Pancreas (tissue), 10 donors: ENCODE data around the gene MAJIN. TPM values are rescaled to one million over a fixed set of nuclear protein-coding genes. Genes with fewer than 3 reads are reported as not detected.
"Not testable (repeated sequence)": the region's sequence is repeated elsewhere in the genome, so short reads cannot be mapped to it uniquely, and the experiment has no call there.

ENCODE experiments used
- ATAC-seq, 4 donors: fragments of 200-7000 bp; cut with Tn5 transposase; one replicate each; pipeline versions ENCODE4 v1.8.0 to v1.9.1; 2020; ENCODE audit warnings: mild to moderate bottlenecking in 4 of 4, moderate library complexity in 4 of 4
- DNase-seq, 6 donors: peaks; one replicate each; pipeline ENCODE4 v3.0.0-alpha.2; 2020
- FAIRE-seq: peaks from 2 replicates; lab custom pipeline; 2012; peaks lifted over from hg19 to GRCh38; lab: Jason Lieb, UNC
- H3K27ac ChIP-seq, 4 donors: fragments of 200-600 bp; sonication (generic); 1 replicate in 3 of 4; 2 replicates in 1 of 4; pipeline versions ENCODE4 v1.5.0 to v1.8.0; 2020
- H3K27me3 ChIP-seq, 4 donors: fragments of 200-600 bp; one replicate each; pipeline ENCODE4 v1.8.0; 2021
- H3K36me3 ChIP-seq, 3 donors: fragments of 200-600 bp; sonication (generic) in 1 of 3; one replicate each; pipeline versions ENCODE4 v1.5.0 to v1.8.0; 2020 to 2021
- H3K4me1 ChIP-seq, 3 donors: fragments of 200-600 bp; one replicate each; pipeline ENCODE4 v1.8.0; 2021
- H3K4me3 ChIP-seq, 4 donors: fragments of 200-600 bp; sonication (generic) in 2 of 4; one replicate each; pipeline versions ENCODE4 v1.5.0 to v1.8.0; 2020 to 2021
- H3K9me3 ChIP-seq, 4 donors: fragments of 200-600 bp; one replicate each; pipeline ENCODE4 v1.8.0; 2021
- CTCF ChIP-seq, 4 donors: fragments of 200-600 bp; sonication (generic) in 3 of 4; IDR thresholded peaks; one replicate each; pipeline versions ENCODE4 v1.5.0 to v1.8.0; 2021; ENCODE audit warnings: antibody characterized with exemption in 4 of 4
- WGBS, 2 donors: extraction: QIAGEN DNeasy Blood & Tissue Kit; methylation state at CpG; one replicate each; pipeline ENCODE4 v1.1.7; 2013; 5-methylcytosine and 5-hydroxymethylcytosine counted together
- intact Hi-C, 3 donors: fragments of 100-400 bp; cut with DNase I; formaldehyde crosslinking; loops; one replicate each; pipeline versions ENCODE4 v1.11.1 to v1.14.2; 2022
- polyA plus RNA-seq, 2 donors: library from polyadenylated mRNA; stranded (reverse); fragments of 200-250 nt; gene quantifications; one replicate each; pipeline ENCODE4 v1.2.3, GENCODE V29; 2013
- total RNA-seq, 6 donors: library from RNA; stranded (reverse); fragmentation: NEBNext Ultra II Directional in 4 of 6; extraction: Animal tissue kit (Norgen Biotek cat#: 25700) in 4 of 6; gene quantifications; one replicate each; pipeline versions ENCODE4 v1.2.1 to v1.2.4, GENCODE V29; 2021 to 2023
- donor health status: healthy with polysubstance abuse.
- donor health status: DM: no; HTN: no; CAD: no; lungs with moderate emphysema.
- donor health status: DM: no; HTN: no; CAD: no.
- donor health status: control.
- donor health status: control.
- donor health status: Bipolar disorder and iron deficiency.
- donor health status: DM: yes; HTN: yes; CAD: no.
- donor health status: DM: no; HTN: no; CAD: no.
- donor health status: DM: no; HTN: no; CAD: no.
- donor health status: DM: yes; HTN: yes; CAD: no.

MAJIN gene
- total and polyA plus RNA-seq, 8 donors = 0.14 to 0.47 (median 0.26) TPM; not detected in 3

- intact Hi-C loops = no loop called here
- FAIRE-seq = no peak
Measured at GRCh38 chr11:65008873-65009272, 37.0 kb upstream of the MAJIN start.

DNA sequence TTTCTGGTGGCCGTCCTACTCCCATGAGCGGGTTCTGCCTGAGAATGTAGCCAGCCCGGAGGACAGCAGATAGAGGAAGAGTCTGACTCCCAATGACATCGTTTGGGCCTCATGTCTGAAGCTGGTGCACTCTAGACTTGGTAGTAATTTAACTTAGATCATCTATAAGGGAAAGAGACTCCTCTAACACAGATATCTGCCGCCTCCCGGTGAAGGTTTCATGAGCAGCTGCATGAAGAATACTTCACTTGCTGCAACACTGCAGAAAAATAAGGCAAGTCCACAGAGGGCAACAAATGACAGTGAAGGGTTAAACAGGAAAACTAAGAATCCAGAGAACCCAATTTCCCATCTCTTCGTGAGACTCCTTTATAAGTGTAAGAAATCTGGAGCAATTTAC lies 36.1 kb upstream of the MAJIN start:
- FAIRE-seq (no peak), ATAC-seq (no peak), DNase-seq (no peak)
- Histone ChIP-seq H3K9me3 (no peaks in the 10 kb centered on the region), H3K27ac (no peak overlapping the region), H3K36me3 (no peaks in the 10 kb centered on the region), H3K4me1 (peaks cover 0 to 2% (median 0%) of the 10 kb centered on the region in 3 donors), H3K4me3 (no peak overlapping the region), H3K27me3 (no peaks in the 10 kb centered on the region)
- TF ChIP-seq CTCF (IDR thresholded peaks at IDR 0.05) = no peak
- 70 to 81% methylated on average over 7 of the region's 7 CpGs for WGBS, 2 donors
- intact Hi-C loops = no loop called here

More at GRCh38 chr11:65008873-65009272, 37.0 kb upstream of the MAJIN start:
- Histone ChIP-seq H3K27me3 (no peaks in the 10 kb centered on the region), H3K9me3 (no peaks in the 10 kb centered on the region), H3K36me3 (no peaks in the 10 kb centered on the region), H3K4me3 (no peak overlapping the region), H3K27ac (no peak overlapping the region), H3K4me1 (peaks cover 0 to 5% (median 0%) of the 10 kb centered on the region in 3 donors)
- no peak for TF ChIP-seq CTCF (IDR thresholded peaks at IDR 0.05)
- no peak for ATAC-seq
- DNase-seq = no peak
- WGBS, 2 donors = 84 to 97% methylated on average over 2 of the region's 2 CpGs

DNA sequence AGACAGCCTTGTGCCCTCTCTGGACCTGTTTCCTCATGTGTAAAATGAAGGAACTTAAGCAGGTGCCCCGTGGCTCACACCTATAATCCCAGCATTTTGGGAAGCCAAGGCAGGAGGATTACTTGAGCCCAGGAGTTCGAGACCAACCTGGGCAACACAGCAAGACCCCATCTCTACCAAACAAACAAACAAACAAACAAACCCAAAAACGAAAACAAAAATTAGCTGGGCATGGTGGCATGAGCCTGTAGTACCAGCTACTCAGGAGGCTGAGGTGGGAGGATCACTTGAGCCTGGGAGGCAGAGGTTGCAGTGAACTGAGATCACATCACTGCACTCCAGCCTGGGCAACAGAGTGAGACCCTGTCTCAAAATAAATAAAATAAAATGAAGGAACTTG lies 32.1 kb upstream of the MAJIN start:
- H3K4me3 ChIP-seq, H3K27ac ChIP-seq, intact Hi-C loops, DNase-seq, ATAC-seq, H3K27me3 ChIP-seq, H3K4me1 ChIP-seq, H3K9me3 ChIP-seq, FAIRE-seq, H3K36me3 ChIP-seq: not testable (repeated sequence)
- 64 to 75% methylated on average over 3 of the region's 3 CpGs for WGBS, 2 donors

GRCh38 chr11:65003282-65003681 lies 31.4 kb upstream of the MAJIN start:
- intact Hi-C loops = no loop called here
- Histone ChIP-seq H3K4me3 (no peak overlapping the region), H3K4me1 (peaks cover 9 to 12% (median 12%) of the 10 kb centered on the region in 3 donors), H3K9me3 (no peaks in the 10 kb centered on the region), H3K27ac (no peak overlapping the region), H3K27me3 (no peaks in the 10 kb centered on the region), H3K36me3 (no peaks in the 10 kb centered on the region)
- DNase-seq (no peak), FAIRE-seq (no peak), ATAC-seq (no peak)
- TF ChIP-seq CTCF (IDR thresholded peaks at IDR 0.05) = no peak
- WGBS, 2 donors = 88 to 89% methylated on average over 7 of the region's 7 CpGs

DNA sequence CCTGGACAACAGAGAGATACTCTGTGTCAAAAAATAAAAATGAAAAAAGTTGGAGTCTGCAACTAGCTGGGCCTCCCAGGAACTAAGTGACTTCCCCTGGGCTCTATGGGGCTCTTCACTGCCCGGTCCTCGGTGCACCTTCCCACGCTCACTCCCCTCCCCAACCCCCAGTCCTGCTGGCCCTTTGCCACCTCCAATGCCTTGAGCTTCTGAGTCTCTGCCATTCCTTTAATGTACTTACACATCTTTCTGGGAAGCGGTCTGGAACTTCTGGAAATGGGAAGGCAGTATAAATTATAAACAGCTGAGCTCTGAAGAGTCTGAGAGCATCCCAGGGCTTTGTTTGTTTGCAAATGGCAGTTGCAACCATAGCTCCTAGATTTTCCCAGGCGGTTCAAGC lies 30.8 kb upstream of the MAJIN start:
- WGBS, 2 donors = 79 to 85% methylated on average over 5 of the region's 5 CpGs
- intact Hi-C loops = no loop called here

More for the DNA sequence above, 30.8 kb upstream of the MAJIN start:
- H3K27me3 ChIP-seq = no peaks in the 10 kb centered on the region
- no peaks in the 10 kb centered on the region for H3K36me3 ChIP-seq
- H3K9me3 ChIP-seq = no peaks in the 10 kb centered on the region
- DNase-seq (no peak), ATAC-seq (no peak), FAIRE-seq (no peak)
- H3K4me1 ChIP-seq = peaks cover 12 to 15% (median 15%) of the 10 kb centered on the region in 3 donors
- no peak for TF ChIP-seq CTCF (IDR thresholded peaks at IDR 0.05)
- no peak overlapping the region for H3K27ac ChIP-seq
- H3K4me3 ChIP-seq = no peak overlapping the region
